HuH-7 (cell line): ENCODE results near the gene ACER3.

ENCODE experiments used
- DNase-seq: peaks from one replicate; pipeline ENCODE4 v3.0.0; 2011; ENCODE audit warnings: low spot score

ACER3 gene

GRCh38 chr11:77075425-77075905 is 214.7 kb downstream of the ACER3 start:
- DNase-seq, result no peak
